GM12874 (cell line): ENCODE results near the gene MARCO.

Experiments used
- TF ChIP-seq, protein P1 (sequence below): IDR thresholded peaks from 2 replicates; pipeline ENCODE4 v1.5.1; 2011; ENCODE audit warnings: low read depth, mild to moderate bottlenecking, control low read depth, low read length, moderate library complexity; ENCODE audit not compliant: insufficient read depth

The MARCO gene

DNA sequence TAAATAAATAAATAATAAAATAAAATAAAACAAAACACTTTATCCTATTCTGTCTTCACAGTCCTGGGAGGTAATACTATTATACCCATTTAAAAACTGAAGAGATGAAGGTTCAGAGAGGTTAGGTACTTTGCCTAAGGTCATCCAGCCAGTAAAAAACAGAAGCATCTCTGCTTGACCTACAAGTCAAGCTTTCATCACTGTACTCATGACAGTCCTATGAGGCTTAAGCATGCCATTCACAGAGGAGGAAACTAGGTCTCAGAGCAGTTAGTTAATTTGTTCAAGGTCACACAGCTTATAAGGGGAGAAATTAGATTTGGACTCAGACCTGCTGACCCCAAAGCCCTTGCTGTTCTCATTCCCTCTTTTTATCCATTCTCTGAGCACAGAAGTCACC lies 77.5 kb downstream of the MARCO start:
- TF ChIP-seq, protein P1, sequence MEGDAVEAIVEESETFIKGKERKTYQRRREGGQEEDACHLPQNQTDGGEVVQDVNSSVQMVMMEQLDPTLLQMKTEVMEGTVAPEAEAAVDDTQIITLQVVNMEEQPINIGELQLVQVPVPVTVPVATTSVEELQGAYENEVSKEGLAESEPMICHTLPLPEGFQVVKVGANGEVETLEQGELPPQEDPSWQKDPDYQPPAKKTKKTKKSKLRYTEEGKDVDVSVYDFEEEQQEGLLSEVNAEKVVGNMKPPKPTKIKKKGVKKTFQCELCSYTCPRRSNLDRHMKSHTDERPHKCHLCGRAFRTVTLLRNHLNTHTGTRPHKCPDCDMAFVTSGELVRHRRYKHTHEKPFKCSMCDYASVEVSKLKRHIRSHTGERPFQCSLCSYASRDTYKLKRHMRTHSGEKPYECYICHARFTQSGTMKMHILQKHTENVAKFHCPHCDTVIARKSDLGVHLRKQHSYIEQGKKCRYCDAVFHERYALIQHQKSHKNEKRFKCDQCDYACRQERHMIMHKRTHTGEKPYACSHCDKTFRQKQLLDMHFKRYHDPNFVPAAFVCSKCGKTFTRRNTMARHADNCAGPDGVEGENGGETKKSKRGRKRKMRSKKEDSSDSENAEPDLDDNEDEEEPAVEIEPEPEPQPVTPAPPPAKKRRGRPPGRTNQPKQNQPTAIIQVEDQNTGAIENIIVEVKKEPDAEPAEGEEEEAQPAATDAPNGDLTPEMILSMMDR: no peak

DNA sequence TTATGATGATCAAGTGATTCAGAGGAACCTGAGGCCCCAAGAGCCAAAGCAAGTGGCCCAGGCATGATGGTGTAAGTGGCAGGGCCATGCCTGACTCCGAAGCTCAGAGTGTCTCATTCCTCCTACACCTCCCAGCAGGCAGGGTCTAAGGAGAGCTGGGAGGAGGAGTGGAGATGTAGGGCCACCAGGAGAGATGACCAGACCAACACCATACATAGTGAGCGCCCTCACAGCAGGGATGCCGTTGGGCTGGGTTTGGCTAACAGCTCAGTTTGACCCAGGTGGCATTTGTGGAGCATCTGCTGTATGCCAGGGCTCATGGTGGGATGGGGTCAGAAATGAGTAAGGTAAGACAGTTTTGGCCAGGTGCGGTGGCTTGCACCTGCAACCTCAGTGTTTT lies 80.7 kb downstream of the MARCO start:
- TF ChIP-seq, protein P1: no peak

DNA sequence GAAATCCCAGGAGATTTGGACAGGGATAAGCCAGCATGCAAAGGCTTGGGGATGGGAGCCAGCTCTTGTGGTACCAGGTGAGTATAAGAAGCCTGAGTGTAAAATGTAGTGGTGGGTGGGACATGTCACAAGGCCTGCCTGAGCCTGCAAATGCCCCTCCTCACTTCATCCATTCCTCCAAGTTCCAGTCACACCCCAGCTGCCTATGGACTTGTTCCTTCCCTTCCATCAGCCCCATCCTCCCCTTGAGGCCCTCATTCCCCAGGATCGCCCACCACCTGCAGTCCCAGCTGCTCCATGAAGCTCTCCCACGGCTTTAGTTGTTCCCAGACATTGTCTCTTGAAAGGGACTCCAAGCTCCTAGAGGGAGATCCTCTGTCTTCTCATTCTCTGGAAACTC lies 81.5 kb downstream of the MARCO start:
- TF ChIP-seq, protein P1: no peak

DNA sequence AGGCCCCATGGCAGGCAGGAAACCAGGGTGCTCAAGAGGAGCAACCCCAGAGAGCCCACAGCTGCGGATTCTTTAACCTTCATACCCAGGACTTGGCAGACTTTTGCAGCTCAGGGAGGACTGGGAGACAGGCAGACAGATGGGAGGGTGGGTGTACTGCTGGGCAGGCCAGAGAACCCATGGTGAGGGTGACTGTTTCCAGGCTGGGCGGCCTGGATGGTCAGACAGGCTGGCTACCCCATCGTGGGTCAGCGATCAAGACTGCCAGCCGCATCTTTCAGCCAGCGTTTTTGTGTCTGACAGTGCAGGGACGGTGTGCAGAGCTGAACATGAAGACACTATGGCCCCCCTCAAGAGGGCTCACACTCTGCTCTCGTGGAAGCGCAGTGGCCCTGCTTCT lies 82.2 kb downstream of the MARCO start:
- TF ChIP-seq, protein P1: no peak

DNA sequence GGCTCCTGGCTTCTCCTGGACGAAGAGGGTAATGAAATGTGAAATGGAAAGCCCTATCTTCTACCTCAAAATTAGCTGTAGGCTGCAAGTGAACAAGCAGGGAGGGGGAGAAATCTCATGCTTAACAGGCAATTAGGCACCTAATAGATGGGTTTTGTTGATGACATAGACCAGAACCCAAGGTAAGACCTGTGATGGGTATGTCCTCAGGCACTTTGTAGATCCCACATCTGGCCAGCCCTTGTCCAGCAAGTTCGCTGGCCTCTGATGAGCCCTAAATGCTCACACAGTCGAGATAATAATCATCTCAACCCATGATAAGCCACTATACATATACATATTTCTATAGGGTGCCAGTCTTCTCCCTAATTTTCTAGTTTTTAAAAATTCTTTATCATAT lies 82.6 kb downstream of the MARCO start:
- TF ChIP-seq, protein P1: no peak

DNA sequence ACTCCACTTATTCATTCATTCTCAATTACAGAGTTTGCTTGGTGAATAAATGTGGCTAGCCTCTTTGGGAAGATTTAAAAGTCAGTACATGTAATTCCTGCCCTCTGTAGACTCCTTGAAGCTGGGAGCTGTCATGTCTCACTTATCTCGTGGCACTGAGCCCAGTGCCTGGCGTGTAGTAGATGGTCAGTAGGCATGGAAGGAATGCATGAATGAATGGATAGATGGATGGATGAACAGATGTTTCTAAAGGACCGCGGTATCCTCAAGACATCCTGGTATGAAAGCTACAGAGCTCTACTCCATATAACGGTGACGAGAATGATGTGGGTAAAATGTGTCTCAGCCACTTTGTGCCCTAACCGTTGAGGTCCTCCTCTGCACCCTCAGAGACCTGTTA lies 83.0 kb downstream of the MARCO start:
- TF ChIP-seq, protein P1: no peak

DNA sequence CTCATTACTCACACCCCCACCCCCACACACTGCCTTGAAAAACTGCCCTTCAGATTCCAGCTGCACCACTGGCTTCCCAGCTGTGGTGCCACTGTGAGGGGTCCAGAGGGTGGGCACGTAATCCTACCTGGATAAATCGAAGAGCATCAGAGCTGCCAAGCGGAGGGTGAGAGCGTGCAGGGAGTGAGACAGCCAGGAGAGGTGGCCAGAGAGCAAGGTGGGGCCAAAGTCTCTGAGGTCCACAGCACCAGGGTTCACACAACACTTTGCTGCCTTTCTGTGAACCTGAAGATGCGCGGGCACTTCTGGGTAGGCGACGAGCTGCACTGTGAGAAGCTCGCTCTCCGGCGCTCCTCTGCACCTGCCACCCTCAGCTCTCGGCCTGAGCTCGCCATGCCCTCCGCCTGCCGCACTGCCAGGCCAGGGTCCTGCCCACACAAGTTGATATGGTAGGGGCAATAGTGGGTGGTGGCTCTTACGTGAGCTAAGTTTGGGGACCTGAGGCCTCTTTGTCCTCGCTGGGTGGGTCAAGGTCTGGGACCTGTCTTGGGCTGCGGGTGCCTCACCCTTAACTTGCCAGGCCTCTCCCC lies 83.9 kb downstream of the MARCO start:
- TF ChIP-seq, protein P1: no peak
